Loucy (cell line): ENCODE measurements around the gene RUNX2.

ENCODE experiments used
- H2AFZ ChIP-seq: fragments of 200-600 bp; sonication (generic); 2 replicates; pipeline ENCODE4 v1.6.0; 2016; ENCODE audit warnings: antibody characterized with exemption, mild to moderate bottlenecking, low read length, moderate library complexity
- H3F3A ChIP-seq: fragments of 200-600 bp; 2 replicates; pipeline ENCODE4 v1.6.0; 2016; ENCODE audit warnings: antibody characterized with exemption, low read depth, mild to moderate bottlenecking
- H3K27me3 ChIP-seq: fragments of 200-600 bp; sonication (generic); 2 replicates; pipeline ENCODE4 v1.6.1; 2014; ENCODE audit warnings: low read length, mild to moderate bottlenecking; ENCODE audit not compliant: insufficient read depth, poor library complexity, severe bottlenecking
- H3K36me3 ChIP-seq: fragments of 200-600 bp; sonication (generic); 2 replicates; pipeline ENCODE4 v1.6.1; 2016; ENCODE audit warnings: low read length; ENCODE audit not compliant: insufficient read depth
- H3K4me1 ChIP-seq: fragments of 200-600 bp; sonication (generic); 2 replicates; pipeline ENCODE4 v1.5.1; 2014; ENCODE audit warnings: low read length, mild to moderate bottlenecking; ENCODE audit not compliant: insufficient read depth, poor library complexity, severe bottlenecking
- H3K4me2 ChIP-seq: fragments of 200-600 bp; sonication (generic); 2 replicates; pipeline ENCODE4 v1.6.0; 2014; ENCODE audit warnings: antibody characterized with exemption, low read length, low read depth, mild to moderate bottlenecking; ENCODE audit not compliant: poor library complexity, severe bottlenecking
- H3K4me3 ChIP-seq: fragments of 200-600 bp; sonication (generic); 2 replicates; pipeline ENCODE4 v1.5.1; 2014; ENCODE audit warnings: low read length, mild to moderate bottlenecking, mixed read lengths; ENCODE audit not compliant: poor library complexity, severe bottlenecking
- H3K79me2 ChIP-seq: fragments of 200-600 bp; sonication (generic); 2 replicates; pipeline ENCODE4 v1.6.1; 2014; ENCODE audit warnings: low read length; ENCODE audit not compliant: insufficient read depth
- H3K9ac ChIP-seq: fragments of 200-600 bp; sonication (generic); 2 replicates; pipeline ENCODE4 v1.6.0; 2014; ENCODE audit warnings: mild to moderate bottlenecking, low read depth, low read length, moderate library complexity; ENCODE audit not compliant: poor library complexity, severe bottlenecking
- H3K9me2 ChIP-seq: fragments of 200-600 bp; sonication (generic); replicated peaks from 2 replicates; pipeline ENCODE4 v1.6.1; 2016; ENCODE audit warnings: low read depth, low read length, mixed read lengths
- H3K9me3 ChIP-seq: fragments of 200-600 bp; sonication (generic); 2 replicates; pipeline ENCODE4 v1.6.1; 2014; ENCODE audit warnings: mild to moderate bottlenecking, antibody characterized with exemption, low read length, low read depth; ENCODE audit not compliant: insufficient read depth
- H4K20me1 ChIP-seq: fragments of 200-600 bp; sonication (generic); 2 replicates; pipeline ENCODE4 v1.6.0; 2014; ENCODE audit warnings: antibody characterized with exemption, low read length, mild to moderate bottlenecking; ENCODE audit not compliant: insufficient read depth, poor library complexity, severe bottlenecking
- CTCF ChIP-seq: fragments of 200-600 bp; sonication (generic); conservative IDR thresholded peaks from 2 replicates; pipeline ENCODE4 v1.5.1; 2014; ENCODE audit warnings: mild to moderate bottlenecking, antibody characterized with exemption, low read length
- EZH2phosphoT487 ChIP-seq: fragments of 200-600 bp; IDR thresholded peaks from 2 replicates; pipeline ENCODE4 v1.6.1; 2018; ENCODE audit warnings: antibody characterized with exemption, mild to moderate bottlenecking, moderate library complexity, borderline replicate concordance

Gene RUNX2

DNA sequence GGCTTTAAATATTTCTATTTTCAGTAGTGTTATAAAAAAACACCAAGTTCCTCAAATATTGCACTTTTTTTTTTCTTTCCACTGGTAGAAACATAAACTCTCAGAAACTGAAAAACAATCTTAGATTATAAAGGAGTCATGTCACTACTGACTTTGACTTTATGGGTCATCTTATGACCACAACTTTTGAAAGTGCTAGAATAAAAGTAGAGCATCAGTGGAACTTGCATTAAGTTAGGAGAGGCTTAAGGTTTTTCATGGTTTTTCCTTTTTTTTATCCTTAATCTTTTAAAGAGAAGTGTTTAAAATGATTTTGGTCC is 106.2 kb downstream of the RUNX2 start:
- H3K79me2 ChIP-seq = peaks cover 79% of the 10 kb centered on the region
- H3F3A ChIP-seq = peaks cover 15% of the 10 kb centered on the region
- H3K4me1 ChIP-seq = peaks cover 95% of the 10 kb centered on the region
- peaks cover 8% of the 10 kb centered on the region for H3K36me3 ChIP-seq
- no peaks in the 10 kb centered on the region for H4K20me1 ChIP-seq
- peak overlapping the region; percentile 73 for H3K4me3 ChIP-seq
- peak overlapping the region; percentile 76 for H3K9ac ChIP-seq
- no peak overlapping the region for H2AFZ ChIP-seq
- H3K9me3 ChIP-seq = no peaks in the 10 kb centered on the region
- TF ChIP-seq CTCF = no peak
- no peak for TF ChIP-seq EZH2phosphoT487
- no peaks in the 10 kb centered on the region for H3K9me2 ChIP-seq
- no peaks in the 10 kb centered on the region for H3K27me3 ChIP-seq
- H3K4me2 ChIP-seq = peak overlapping the region; percentile 79

GRCh38 chr6:45436544-45437438 is 108.7 kb downstream of the RUNX2 start:
- H3K4me3 ChIP-seq = peak overlapping the region; percentile 73
- TF ChIP-seq EZH2phosphoT487 = no peak
- TF ChIP-seq CTCF = no peak
- H3K9me2 ChIP-seq = no peaks in the 10 kb centered on the region
- peaks cover 11% of the 10 kb centered on the region for H3F3A ChIP-seq
- H3K4me1 ChIP-seq = peaks cover 98% of the 10 kb centered on the region
- no peaks in the 10 kb centered on the region for H3K27me3 ChIP-seq
- H4K20me1 ChIP-seq = no peaks in the 10 kb centered on the region
- no peak overlapping the region for H2AFZ ChIP-seq
- H3K9me3 ChIP-seq = no peaks in the 10 kb centered on the region
- H3K4me2 ChIP-seq = peak overlapping the region; percentile 79
- peak overlapping the region; percentile 76 for H3K9ac ChIP-seq
- H3K79me2 ChIP-seq = peaks cover 89% of the 10 kb centered on the region
- peaks cover 8% of the 10 kb centered on the region for H3K36me3 ChIP-seq

DNA sequence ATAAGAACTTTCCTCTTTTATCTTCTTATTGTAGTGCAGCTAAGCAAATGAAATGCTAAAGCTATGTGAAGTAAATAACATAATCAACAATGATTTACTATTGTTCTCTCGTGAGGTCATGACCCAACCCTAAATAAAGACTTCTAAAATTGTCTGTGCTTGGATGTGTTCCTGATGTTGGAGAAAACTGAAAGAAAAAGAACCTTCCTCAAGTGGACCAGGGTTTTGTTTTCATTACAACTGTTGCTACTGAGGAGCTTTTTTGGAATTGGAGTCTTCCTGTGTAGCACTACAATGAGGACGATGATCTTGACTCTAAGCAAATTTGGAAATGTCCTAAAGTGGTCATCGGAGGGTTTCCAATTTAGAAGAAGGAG is 109.3 kb downstream of the RUNX2 start:
- H3K79me2 ChIP-seq = peaks cover 90% of the 10 kb centered on the region
- peak overlapping the region; percentile 73 for H3K4me3 ChIP-seq
- peak overlapping the region; percentile 76 for H3K9ac ChIP-seq
- no peaks in the 10 kb centered on the region for H4K20me1 ChIP-seq
- peaks cover 98% of the 10 kb centered on the region for H3K4me1 ChIP-seq
- H3K27me3 ChIP-seq = no peaks in the 10 kb centered on the region
- no peaks in the 10 kb centered on the region for H3K9me2 ChIP-seq
- no peaks in the 10 kb centered on the region for H3K9me3 ChIP-seq
- no peak overlapping the region for H2AFZ ChIP-seq
- H3K4me2 ChIP-seq = peak overlapping the region; percentile 79
- H3K36me3 ChIP-seq = peaks cover 9% of the 10 kb centered on the region
- no peak for TF ChIP-seq EZH2phosphoT487
- TF ChIP-seq CTCF = no peak
- H3F3A ChIP-seq = peaks cover 7% of the 10 kb centered on the region
